WTC11 (cell line): ENCODE results near the gene PTPRT. TPM values are rescaled to one million over a fixed set of nuclear protein-coding genes. Genes with fewer than 3 reads are reported as not detected.

ENCODE experiments used
- ATAC-seq: fragments of 200-7000 bp; cut with Tn5 transposase; 2 replicates; pipeline ENCODE4 v1.10.0; 2021; ENCODE audit warnings: mild to moderate bottlenecking, moderate library complexity
- CTCF ChIA-PET: fragments of 300-600 bp; sonication (Branson Sonifier 250); formaldehyde crosslinking; loops from one replicate; lab custom pipeline; 2021; ENCODE audit warnings: antibody characterized with exemption; lab: Charles Lee
- POLR2A ChIA-PET: fragments of 350-600 bp; sonication (Branson Sonifier 250); formaldehyde crosslinking; loops from one replicate; lab custom pipeline; 2021; ENCODE audit warnings: antibody characterized with exemption; lab: Charles Lee
- DNase-seq: peaks from one replicate; pipeline ENCODE4 v3.0.0; 2021; ENCODE audit warnings: low spot score
- H3K27ac Mint-ChIP-seq: 2 replicates; pipeline ENCODE4 v1.8.0; 2021; ENCODE audit warnings: mixed read lengths
- H3K27me3 Mint-ChIP-seq: 2 replicates; pipeline ENCODE4 v1.8.0; 2021; ENCODE audit warnings: low read depth, mild to moderate bottlenecking, moderate library complexity, mixed read lengths
- H3K36me3 Mint-ChIP-seq: 2 replicates; pipeline ENCODE4 v1.8.0; 2021; ENCODE audit warnings: mixed read lengths
- H3K4me1 Mint-ChIP-seq: 2 replicates; pipeline ENCODE4 v1.8.0; 2022; ENCODE audit warnings: mixed read lengths
- H3K4me3 Mint-ChIP-seq: 2 replicates; pipeline ENCODE4 v1.8.0; 2021; ENCODE audit warnings: mild to moderate bottlenecking, moderate library complexity, mixed read lengths
- H3K9me3 Mint-ChIP-seq: 2 replicates; pipeline ENCODE4 v1.8.0; 2021; ENCODE audit warnings: mixed read lengths
- ATF1 ChIP-seq: sonication (generic); formaldehyde crosslinking; IDR thresholded peaks from 2 replicates; pipeline ENCODE4 v1.8.1; 2023; ENCODE audit warnings: mild to moderate bottlenecking, moderate library complexity, missing genetic modification reagents
- ELF4 ChIP-seq: sonication (generic); formaldehyde crosslinking; IDR thresholded peaks from 2 replicates; pipeline ENCODE4 v1.8.1; 2022; ENCODE audit warnings: low read depth, mild to moderate bottlenecking, moderate library complexity, missing genetic modification reagents
- ETV6 ChIP-seq: sonication (generic); formaldehyde crosslinking; IDR thresholded peaks from 2 replicates; pipeline ENCODE4 v1.8.1; 2022; ENCODE audit warnings: mild to moderate bottlenecking, missing genetic modification reagents
- FOXK1 ChIP-seq: sonication (generic); formaldehyde crosslinking; IDR thresholded peaks from 2 replicates; pipeline ENCODE4 v1.8.0; 2022; ENCODE audit warnings: mild to moderate bottlenecking, moderate library complexity, missing genetic modification reagents
- FOXP1 ChIP-seq: sonication (generic); formaldehyde crosslinking; IDR thresholded peaks from 2 replicates; pipeline ENCODE4 v1.8.0; 2022; ENCODE audit warnings: missing genetic modification reagents, mild to moderate bottlenecking, moderate library complexity, borderline replicate concordance
- HMGA2 ChIP-seq: fragments of 250-450 bp; sonication (Bioruptor Pico); IDR thresholded peaks from 2 replicates; pipeline ENCODE4 v1.4.0; 2021; ENCODE audit warnings: mild to moderate bottlenecking, moderate library complexity
- MYBL2 ChIP-seq: sonication (generic); formaldehyde crosslinking; IDR thresholded peaks from 2 replicates; pipeline ENCODE4 v1.8.1; 2023; ENCODE audit warnings: mild to moderate bottlenecking, moderate library complexity, missing genetic modification reagents
- NFATC4 ChIP-seq: fragments of 250-450 bp; sonication (Bioruptor Pico); IDR thresholded peaks from 2 replicates; pipeline ENCODE4 v1.9.0; 2021; ENCODE audit warnings: mild to moderate bottlenecking
- NFYB ChIP-seq: sonication (generic); formaldehyde crosslinking; conservative IDR thresholded peaks from 2 replicates; pipeline ENCODE4 v1.8.0; 2022; ENCODE audit warnings: low read depth, missing genetic modification reagents
- NR3C1 ChIP-seq: sonication (generic); formaldehyde crosslinking; conservative IDR thresholded peaks from 2 replicates; pipeline ENCODE4 v1.8.1; 2023; ENCODE audit warnings: low read depth, mild to moderate bottlenecking, missing genetic modification reagents
- PRRX2 ChIP-seq: fragments of 250-450 bp; sonication (Bioruptor Pico); IDR thresholded peaks from 2 replicates; pipeline ENCODE4 v1.8.0; 2021; ENCODE audit warnings: mild to moderate bottlenecking
- SMAD4 ChIP-seq: sonication (generic); formaldehyde crosslinking; IDR thresholded peaks from 2 replicates; pipeline ENCODE4 v1.8.0; 2022; ENCODE audit warnings: mild to moderate bottlenecking, missing genetic modification reagents
- SP1 ChIP-seq: sonication (generic); formaldehyde crosslinking; conservative IDR thresholded peaks from 2 replicates; pipeline ENCODE4 v1.8.1; 2022; ENCODE audit warnings: missing genetic modification reagents
- TCF7 ChIP-seq: sonication (generic); formaldehyde crosslinking; IDR thresholded peaks from 2 replicates; pipeline ENCODE4 v1.8.0; 2022; ENCODE audit warnings: mild to moderate bottlenecking, low read depth, missing genetic modification reagents, moderate library complexity
- ZNF121 ChIP-seq: sonication (generic); formaldehyde crosslinking; IDR thresholded peaks from 2 replicates; pipeline ENCODE4 v1.8.0; 2023; ENCODE audit warnings: missing genetic modification reagents
- ZNF232 ChIP-seq: sonication (generic); formaldehyde crosslinking; IDR thresholded peaks from 2 replicates; pipeline ENCODE4 v1.8.0; 2022; ENCODE audit warnings: mild to moderate bottlenecking, missing genetic modification reagents
- ZNF396 ChIP-seq: fragments of 250-450 bp; sonication (Bioruptor Pico); IDR thresholded peaks from 2 replicates; pipeline ENCODE4 v1.8.0; 2021; ENCODE audit warnings: mild to moderate bottlenecking, moderate library complexity, borderline replicate concordance
- ZNF416 ChIP-seq: fragments of 250-450 bp; sonication (Bioruptor Pico); IDR thresholded peaks from 2 replicates; pipeline ENCODE4 v1.9.0; 2021; ENCODE audit warnings: mild to moderate bottlenecking, inconsistent platforms
- total RNA-seq: library from RNA; stranded (reverse); gene quantifications from 3 replicates; pipeline ENCODE4 v1.2.3, GENCODE V29; 2021
- TF ChIP-seq, protein P1 (sequence below): sonication (generic); formaldehyde crosslinking; IDR thresholded peaks from 2 replicates; pipeline ENCODE4 v1.8.1; 2023; ENCODE audit warnings: mild to moderate bottlenecking, missing genetic modification reagents, moderate library complexity
- TF ChIP-seq, protein P2 (sequence below): sonication (generic); formaldehyde crosslinking; IDR thresholded peaks from 2 replicates; pipeline ENCODE4 v1.8.1; 2022; ENCODE audit warnings: low read depth, missing genetic modification reagents, borderline replicate concordance
- TF ChIP-seq, protein P3 (sequence below): sonication (generic); formaldehyde crosslinking; IDR thresholded peaks from 2 replicates; pipeline ENCODE4 v1.8.0; 2023; ENCODE audit warnings: missing genetic modification reagents
- TF ChIP-seq, protein P4 (sequence below): fragments of 200-600 bp; IDR thresholded peaks from 2 replicates; pipeline ENCODE4 v1.8.0; 2022; ENCODE audit warnings: antibody characterized with exemption
- TF ChIP-seq, protein P5 (sequence below): sonication (generic); formaldehyde crosslinking; IDR thresholded peaks from 2 replicates; pipeline ENCODE4 v1.8.1; 2022; ENCODE audit warnings: mild to moderate bottlenecking, missing genetic modification reagents, moderate library complexity, borderline replicate concordance
- TF ChIP-seq, protein P6 (sequence below): sonication (generic); formaldehyde crosslinking; conservative IDR thresholded peaks from 2 replicates; pipeline ENCODE4 v1.8.1; 2022; ENCODE audit warnings: mild to moderate bottlenecking, missing genetic modification reagents

The PTPRT gene
- total RNA-seq, 1 experiment from 2014 or later, result 1.1 TPM

DNA sequence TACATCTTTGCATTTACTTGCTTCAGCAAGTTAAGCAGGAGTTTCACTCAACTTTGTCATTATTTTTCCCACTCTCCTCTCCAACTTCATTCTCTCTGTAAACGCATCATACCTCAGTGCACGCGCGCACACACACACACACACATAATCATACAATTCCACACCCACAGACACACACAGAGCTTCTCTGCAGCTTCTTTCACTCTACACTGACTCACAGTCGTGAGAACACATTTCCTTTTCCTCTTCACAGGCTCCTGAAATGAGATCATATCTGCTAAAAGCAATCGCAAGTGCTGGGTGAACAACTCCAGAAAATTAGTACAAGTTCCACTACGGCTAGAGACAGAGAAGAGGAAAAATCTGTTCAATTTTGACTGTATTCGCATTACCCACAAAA lies 215.4 kb downstream of the PTPRT start (continued):
- no peak for TF ChIP-seq ZNF232
- TF ChIP-seq, protein P1, sequence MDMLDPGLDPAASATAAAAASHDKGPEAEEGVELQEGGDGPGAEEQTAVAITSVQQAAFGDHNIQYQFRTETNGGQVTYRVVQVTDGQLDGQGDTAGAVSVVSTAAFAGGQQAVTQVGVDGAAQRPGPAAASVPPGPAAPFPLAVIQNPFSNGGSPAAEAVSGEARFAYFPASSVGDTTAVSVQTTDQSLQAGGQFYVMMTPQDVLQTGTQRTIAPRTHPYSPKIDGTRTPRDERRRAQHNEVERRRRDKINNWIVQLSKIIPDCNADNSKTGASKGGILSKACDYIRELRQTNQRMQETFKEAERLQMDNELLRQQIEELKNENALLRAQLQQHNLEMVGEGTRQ, result no peak

DNA sequence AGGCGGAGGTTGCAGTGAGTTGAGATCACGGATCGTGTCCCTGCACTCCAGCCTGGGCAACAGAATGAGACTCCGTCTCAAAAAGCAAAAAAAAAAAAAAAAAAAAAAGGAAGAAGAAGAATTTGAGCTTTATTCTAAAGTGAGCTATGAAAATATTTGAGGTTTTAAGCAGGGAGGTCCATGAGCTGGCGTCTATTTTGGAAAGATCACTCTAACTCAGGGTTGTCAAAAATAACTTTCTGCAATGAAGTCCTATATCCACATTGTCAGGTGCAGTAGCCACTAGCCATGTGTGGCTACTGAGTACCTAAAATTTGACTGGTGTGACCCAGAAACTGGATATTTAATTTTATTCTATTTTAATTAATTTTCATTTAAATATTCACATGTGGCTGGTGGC lies 217.1 kb downstream of the PTPRT start:
- DNase-seq (no peak), ATAC-seq (no peak)
- no peak overlapping the region for H3K4me3 Mint-ChIP-seq
- peaks cover 11% of the 10 kb centered on the region for H3K27me3 Mint-ChIP-seq
- CTCF ChIA-PET, result interaction anchor here (0.6 to 0.7 kb wide), 3 partner anchors 31 to 1093 kb away, joined by 3 to 8 read pairs (median 4); no protein-coding TSS in a partner anchor
- H3K4me1 Mint-ChIP-seq, result peaks cover 22% of the 10 kb centered on the region
- POLR2A ChIA-PET, result interaction anchor here (0.6 kb wide), 1 partner anchor 159 kb away, joined by 3 read pairs; no protein-coding TSS in a partner anchor
- no peaks in the 10 kb centered on the region for H3K9me3 Mint-ChIP-seq
- no peak overlapping the region for H3K27ac Mint-ChIP-seq
- TF ChIP-seq ETV6 (no peak), SP1 (CRISPR knock-in tag) (no peak), PRRX2 (CRISPR knock-in tag) (no peak)
- H3K36me3 Mint-ChIP-seq, result no peaks in the 10 kb centered on the region

DNA sequence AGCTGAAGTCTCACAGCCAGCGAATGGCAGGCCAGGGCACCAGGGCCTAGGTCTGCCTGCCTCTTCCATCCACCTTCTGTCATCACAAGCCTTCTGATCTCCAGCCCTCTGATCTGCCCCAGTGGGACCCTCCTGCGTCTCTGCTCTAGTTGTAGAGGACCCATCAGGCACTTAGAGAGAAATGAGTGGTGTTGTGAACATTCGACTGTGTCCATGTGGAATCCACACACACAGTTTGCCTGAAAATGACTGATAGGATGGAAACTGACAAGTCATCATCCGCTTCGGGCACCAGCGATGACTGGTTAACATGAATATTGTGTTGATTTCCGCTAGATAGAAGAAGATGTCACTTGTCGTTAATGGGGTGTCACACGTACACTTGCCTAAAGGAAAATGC lies 221.0 kb downstream of the PTPRT start:
- no peak for ATAC-seq
- Mint-ChIP-seq H3K27me3 (peaks cover 11% of the 10 kb centered on the region), H3K4me3 (no peak overlapping the region), H3K36me3 (no peaks in the 10 kb centered on the region), H3K4me1 (peaks cover 38% of the 10 kb centered on the region), H3K27ac (no peak overlapping the region), H3K9me3 (no peaks in the 10 kb centered on the region)
- TF ChIP-seq TCF7 (CRISPR knock-in tag) (no peak), NR3C1 (CRISPR knock-in tag) (no peak), FOXK1 (CRISPR knock-in tag) (no peak), HMGA2 (CRISPR knock-in tag) (no peak), ZNF416 (CRISPR knock-in tag) (no peak), NFATC4 (no peak), ATF1 (CRISPR knock-in tag) (no peak), ELF4 (CRISPR knock-in tag) (no peak), FOXP1 (CRISPR knock-in tag) (no peak), SMAD4 (CRISPR knock-in tag) (no peak)
- TF ChIP-seq, protein P2, sequence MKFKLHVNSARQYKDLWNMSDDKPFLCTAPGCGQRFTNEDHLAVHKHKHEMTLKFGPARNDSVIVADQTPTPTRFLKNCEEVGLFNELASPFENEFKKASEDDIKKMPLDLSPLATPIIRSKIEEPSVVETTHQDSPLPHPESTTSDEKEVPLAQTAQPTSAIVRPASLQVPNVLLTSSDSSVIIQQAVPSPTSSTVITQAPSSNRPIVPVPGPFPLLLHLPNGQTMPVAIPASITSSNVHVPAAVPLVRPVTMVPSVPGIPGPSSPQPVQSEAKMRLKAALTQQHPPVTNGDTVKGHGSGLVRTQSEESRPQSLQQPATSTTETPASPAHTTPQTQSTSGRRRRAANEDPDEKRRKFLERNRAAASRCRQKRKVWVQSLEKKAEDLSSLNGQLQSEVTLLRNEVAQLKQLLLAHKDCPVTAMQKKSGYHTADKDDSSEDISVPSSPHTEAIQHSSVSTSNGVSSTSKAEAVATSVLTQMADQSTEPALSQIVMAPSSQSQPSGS (CRISPR knock-in tag), result no peak
- TF ChIP-seq, protein P3, sequence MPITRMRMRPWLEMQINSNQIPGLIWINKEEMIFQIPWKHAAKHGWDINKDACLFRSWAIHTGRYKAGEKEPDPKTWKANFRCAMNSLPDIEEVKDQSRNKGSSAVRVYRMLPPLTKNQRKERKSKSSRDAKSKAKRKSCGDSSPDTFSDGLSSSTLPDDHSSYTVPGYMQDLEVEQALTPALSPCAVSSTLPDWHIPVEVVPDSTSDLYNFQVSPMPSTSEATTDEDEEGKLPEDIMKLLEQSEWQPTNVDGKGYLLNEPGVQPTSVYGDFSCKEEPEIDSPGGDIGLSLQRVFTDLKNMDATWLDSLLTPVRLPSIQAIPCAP (CRISPR knock-in tag), result no peak
- TF ChIP-seq, protein P4, sequence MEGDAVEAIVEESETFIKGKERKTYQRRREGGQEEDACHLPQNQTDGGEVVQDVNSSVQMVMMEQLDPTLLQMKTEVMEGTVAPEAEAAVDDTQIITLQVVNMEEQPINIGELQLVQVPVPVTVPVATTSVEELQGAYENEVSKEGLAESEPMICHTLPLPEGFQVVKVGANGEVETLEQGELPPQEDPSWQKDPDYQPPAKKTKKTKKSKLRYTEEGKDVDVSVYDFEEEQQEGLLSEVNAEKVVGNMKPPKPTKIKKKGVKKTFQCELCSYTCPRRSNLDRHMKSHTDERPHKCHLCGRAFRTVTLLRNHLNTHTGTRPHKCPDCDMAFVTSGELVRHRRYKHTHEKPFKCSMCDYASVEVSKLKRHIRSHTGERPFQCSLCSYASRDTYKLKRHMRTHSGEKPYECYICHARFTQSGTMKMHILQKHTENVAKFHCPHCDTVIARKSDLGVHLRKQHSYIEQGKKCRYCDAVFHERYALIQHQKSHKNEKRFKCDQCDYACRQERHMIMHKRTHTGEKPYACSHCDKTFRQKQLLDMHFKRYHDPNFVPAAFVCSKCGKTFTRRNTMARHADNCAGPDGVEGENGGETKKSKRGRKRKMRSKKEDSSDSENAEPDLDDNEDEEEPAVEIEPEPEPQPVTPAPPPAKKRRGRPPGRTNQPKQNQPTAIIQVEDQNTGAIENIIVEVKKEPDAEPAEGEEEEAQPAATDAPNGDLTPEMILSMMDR, result no peak
- ChIA-PET POLR2A (no interaction called here), CTCF (no interaction called here)
- no peak for DNase-seq

DNA sequence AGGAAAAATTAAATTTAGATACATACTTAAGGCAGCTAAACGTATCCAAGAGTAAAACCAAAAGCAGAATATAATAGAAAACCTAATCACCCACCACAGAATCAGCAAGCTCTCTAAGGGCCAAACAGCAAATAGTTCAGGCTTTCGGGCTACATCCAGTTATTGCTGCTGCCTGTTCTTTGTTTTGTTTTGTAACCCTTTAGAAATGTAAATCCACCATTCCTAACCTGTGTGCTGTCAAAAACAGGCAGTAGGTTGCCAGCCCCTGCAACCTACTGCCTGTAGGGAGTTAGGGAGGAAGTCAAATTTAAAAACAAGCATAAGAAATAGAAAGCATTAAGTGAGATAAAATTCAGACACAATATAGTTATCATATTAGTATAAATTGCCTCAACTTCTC lies 225.9 kb downstream of the PTPRT start:
- DNase-seq (no peak), ATAC-seq (peak; percentile 96)
- Mint-ChIP-seq H3K9me3 (peaks cover 12% of the 10 kb centered on the region), H3K36me3 (peaks cover 8% of the 10 kb centered on the region), H3K4me3 (no peak overlapping the region), H3K27me3 (peaks cover 10% of the 10 kb centered on the region), H3K4me1 (peaks cover 28% of the 10 kb centered on the region), H3K27ac (no peak overlapping the region)
- ChIA-PET POLR2A (no interaction called here), CTCF (no interaction called here)
- no peak for TF ChIP-seq ELF4 (CRISPR knock-in tag)
- TF ChIP-seq NFYB, result no peak
- no peak for TF ChIP-seq ZNF396 (CRISPR knock-in tag)
- no peak for TF ChIP-seq MYBL2 (CRISPR knock-in tag)
- TF ChIP-seq, protein P5, sequence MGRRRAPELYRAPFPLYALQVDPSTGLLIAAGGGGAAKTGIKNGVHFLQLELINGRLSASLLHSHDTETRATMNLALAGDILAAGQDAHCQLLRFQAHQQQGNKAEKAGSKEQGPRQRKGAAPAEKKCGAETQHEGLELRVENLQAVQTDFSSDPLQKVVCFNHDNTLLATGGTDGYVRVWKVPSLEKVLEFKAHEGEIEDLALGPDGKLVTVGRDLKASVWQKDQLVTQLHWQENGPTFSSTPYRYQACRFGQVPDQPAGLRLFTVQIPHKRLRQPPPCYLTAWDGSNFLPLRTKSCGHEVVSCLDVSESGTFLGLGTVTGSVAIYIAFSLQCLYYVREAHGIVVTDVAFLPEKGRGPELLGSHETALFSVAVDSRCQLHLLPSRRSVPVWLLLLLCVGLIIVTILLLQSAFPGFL, result no peak
- TF ChIP-seq ZNF121 (CRISPR knock-in tag), result no peak
- no peak for TF ChIP-seq ZNF232
- TF ChIP-seq, protein P6, sequence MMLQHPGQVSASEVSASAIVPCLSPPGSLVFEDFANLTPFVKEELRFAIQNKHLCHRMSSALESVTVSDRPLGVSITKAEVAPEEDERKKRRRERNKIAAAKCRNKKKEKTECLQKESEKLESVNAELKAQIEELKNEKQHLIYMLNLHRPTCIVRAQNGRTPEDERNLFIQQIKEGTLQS (CRISPR knock-in tag), result no peak
